GM12878 (cell line): ENCODE measurements around the gene SMKR1.

ENCODE experiments used
- POLR2A ChIP-seq: IDR thresholded peaks from 2 replicates; pipeline ENCODE4 v1.6.1; 2011; ENCODE audit warnings: low read depth, mild to moderate bottlenecking, low read length
- TCF7 ChIP-seq: IDR thresholded peaks from 2 replicates; pipeline ENCODE4 v1.6.1; 2014; ENCODE audit warnings: antibody characterized with exemption, borderline replicate concordance
- TF ChIP-seq, protein P1 (sequence below): IDR thresholded peaks from 2 replicates; pipeline ENCODE4 v1.6.1; 2011; ENCODE audit warnings: borderline replicate concordance, low read depth, mild to moderate bottlenecking, moderate library complexity, mixed read lengths, low read length; ENCODE audit not compliant: insufficient read depth; ENCODE audit errors: extremely low read length
- TF ChIP-seq, protein P2 (sequence below), 3 experiments: IDR thresholded peaks in 2 of 3; conservative IDR thresholded peaks in 1 of 3; 2 replicates each; pipeline ENCODE4 v1.5.1; 2011; ENCODE audit warnings: low read depth in 3 of 3, low read length in 3 of 3, mild to moderate bottlenecking in 3 of 3, control low read depth in 2 of 3, moderate library complexity in 2 of 3, inconsistent platforms in 1 of 3, mixed read lengths in 1 of 3; ENCODE audit not compliant: control insufficient read depth in 2 of 3, insufficient read depth in 1 of 3; ENCODE audit errors: extremely low read depth in 1 of 3

DNA sequence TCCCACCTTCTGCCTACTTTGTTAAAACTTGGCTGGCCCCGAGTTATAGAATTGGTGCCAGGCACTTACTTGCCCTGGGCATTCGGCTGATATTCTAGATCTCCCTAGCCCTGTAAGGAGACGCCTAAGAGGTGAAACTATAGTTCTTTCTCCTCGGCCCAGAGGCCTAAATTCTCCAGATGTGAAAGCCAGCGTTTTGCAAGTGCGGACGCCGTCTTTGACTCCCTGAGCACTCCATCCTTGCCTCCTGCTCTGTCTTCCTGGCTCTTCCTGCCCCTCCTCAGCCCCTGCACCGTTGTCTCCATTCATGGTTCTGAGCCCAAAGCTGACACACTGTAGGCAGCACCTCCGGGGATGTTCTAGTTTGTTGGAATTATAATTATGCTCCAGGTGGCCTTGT is 11.2 kb downstream of the SMKR1 start:
- TF ChIP-seq, protein P1, sequence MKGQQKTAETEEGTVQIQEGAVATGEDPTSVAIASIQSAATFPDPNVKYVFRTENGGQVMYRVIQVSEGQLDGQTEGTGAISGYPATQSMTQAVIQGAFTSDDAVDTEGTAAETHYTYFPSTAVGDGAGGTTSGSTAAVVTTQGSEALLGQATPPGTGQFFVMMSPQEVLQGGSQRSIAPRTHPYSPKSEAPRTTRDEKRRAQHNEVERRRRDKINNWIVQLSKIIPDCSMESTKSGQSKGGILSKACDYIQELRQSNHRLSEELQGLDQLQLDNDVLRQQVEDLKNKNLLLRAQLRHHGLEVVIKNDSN: no peak
- TF ChIP-seq, protein P2, sequence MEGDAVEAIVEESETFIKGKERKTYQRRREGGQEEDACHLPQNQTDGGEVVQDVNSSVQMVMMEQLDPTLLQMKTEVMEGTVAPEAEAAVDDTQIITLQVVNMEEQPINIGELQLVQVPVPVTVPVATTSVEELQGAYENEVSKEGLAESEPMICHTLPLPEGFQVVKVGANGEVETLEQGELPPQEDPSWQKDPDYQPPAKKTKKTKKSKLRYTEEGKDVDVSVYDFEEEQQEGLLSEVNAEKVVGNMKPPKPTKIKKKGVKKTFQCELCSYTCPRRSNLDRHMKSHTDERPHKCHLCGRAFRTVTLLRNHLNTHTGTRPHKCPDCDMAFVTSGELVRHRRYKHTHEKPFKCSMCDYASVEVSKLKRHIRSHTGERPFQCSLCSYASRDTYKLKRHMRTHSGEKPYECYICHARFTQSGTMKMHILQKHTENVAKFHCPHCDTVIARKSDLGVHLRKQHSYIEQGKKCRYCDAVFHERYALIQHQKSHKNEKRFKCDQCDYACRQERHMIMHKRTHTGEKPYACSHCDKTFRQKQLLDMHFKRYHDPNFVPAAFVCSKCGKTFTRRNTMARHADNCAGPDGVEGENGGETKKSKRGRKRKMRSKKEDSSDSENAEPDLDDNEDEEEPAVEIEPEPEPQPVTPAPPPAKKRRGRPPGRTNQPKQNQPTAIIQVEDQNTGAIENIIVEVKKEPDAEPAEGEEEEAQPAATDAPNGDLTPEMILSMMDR (IDR thresholded peaks at IDR 0.05 in 2 of 3, conservative IDR thresholded peaks at IDR 0.05 in 1 of 3; ENCODE audit: control insufficient read depth in 2 of 3, extremely low read depth in 1 of 3, insufficient read depth in 1 of 3, low read depth in 3 of 3, low read length in 3 of 3): no peak
- TF ChIP-seq POLR2A: no peak
- no peak for TF ChIP-seq TCF7
